ENCODE measurements around the gene EXOC7. TPM values are rescaled to one million over a fixed set of nuclear protein-coding genes. Genes with fewer than 3 reads are reported as not detected.

The EXOC7 gene
- total RNA-seq, 1 donor from 2014 or later: 183 TPM

DNA sequence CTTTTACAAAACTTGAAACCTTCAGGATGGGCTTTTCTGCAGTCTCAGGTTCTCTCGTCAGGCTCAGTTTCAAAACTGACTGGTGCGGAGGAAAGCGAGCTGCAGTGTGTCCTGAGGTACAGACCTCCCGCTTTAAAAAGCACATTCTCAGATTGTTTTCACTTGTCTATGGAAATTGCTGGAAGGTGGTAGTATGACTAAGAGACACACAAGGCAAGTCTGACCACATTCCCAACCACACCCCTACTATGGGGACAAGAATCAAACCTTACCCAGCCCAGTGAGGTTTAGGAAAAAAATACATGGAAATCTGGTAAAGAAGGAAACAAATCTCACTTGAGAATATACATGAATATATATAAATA lies 49.5 kb downstream of the EXOC7 start:
- TF ChIP-seq, protein P1, sequence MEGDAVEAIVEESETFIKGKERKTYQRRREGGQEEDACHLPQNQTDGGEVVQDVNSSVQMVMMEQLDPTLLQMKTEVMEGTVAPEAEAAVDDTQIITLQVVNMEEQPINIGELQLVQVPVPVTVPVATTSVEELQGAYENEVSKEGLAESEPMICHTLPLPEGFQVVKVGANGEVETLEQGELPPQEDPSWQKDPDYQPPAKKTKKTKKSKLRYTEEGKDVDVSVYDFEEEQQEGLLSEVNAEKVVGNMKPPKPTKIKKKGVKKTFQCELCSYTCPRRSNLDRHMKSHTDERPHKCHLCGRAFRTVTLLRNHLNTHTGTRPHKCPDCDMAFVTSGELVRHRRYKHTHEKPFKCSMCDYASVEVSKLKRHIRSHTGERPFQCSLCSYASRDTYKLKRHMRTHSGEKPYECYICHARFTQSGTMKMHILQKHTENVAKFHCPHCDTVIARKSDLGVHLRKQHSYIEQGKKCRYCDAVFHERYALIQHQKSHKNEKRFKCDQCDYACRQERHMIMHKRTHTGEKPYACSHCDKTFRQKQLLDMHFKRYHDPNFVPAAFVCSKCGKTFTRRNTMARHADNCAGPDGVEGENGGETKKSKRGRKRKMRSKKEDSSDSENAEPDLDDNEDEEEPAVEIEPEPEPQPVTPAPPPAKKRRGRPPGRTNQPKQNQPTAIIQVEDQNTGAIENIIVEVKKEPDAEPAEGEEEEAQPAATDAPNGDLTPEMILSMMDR (IDR thresholded peaks at IDR 0.05; ENCODE audit: unreplicated experiment): no peak
- H3K4me1 Mint-ChIP-seq (ENCODE audit: unreplicated experiment): no peaks in the 10 kb centered on the region
- no peaks in the 10 kb centered on the region for H3K9me3 Mint-ChIP-seq (ENCODE audit: unreplicated experiment)
- peaks cover 47% of the 10 kb centered on the region for H3K36me3 Mint-ChIP-seq (ENCODE audit: low read depth, unreplicated experiment)
- DNase-seq (ENCODE audit: low spot score): no peak
- H3K27me3 Mint-ChIP-seq (ENCODE audit: unreplicated experiment): peaks cover 4% of the 10 kb centered on the region
- H3K4me3 Mint-ChIP-seq (ENCODE audit: unreplicated experiment): no peak overlapping the region
- no peak overlapping the region for H3K27ac Mint-ChIP-seq (ENCODE audit: unreplicated experiment)

- Mint-ChIP-seq H3K27me3 (ENCODE audit: unreplicated experiment) (peaks cover 4% of the 10 kb centered on the region), H3K36me3 (ENCODE audit: low read depth, unreplicated experiment) (peaks cover 46% of the 10 kb centered on the region), H3K4me1 (ENCODE audit: unreplicated experiment) (no peaks in the 10 kb centered on the region), H3K4me3 (ENCODE audit: unreplicated experiment) (no peak overlapping the region), H3K27ac (ENCODE audit: unreplicated experiment) (no peak overlapping the region), H3K9me3 (ENCODE audit: unreplicated experiment) (no peaks in the 10 kb centered on the region)
- TF ChIP-seq, protein P1 (IDR thresholded peaks at IDR 0.05; ENCODE audit: unreplicated experiment): no peak
- DNase-seq (ENCODE audit: low spot score): no peak
These were observed 50.1 kb downstream of the EXOC7 start for GRCh38 chr17:76053246-76054111.

DNA sequence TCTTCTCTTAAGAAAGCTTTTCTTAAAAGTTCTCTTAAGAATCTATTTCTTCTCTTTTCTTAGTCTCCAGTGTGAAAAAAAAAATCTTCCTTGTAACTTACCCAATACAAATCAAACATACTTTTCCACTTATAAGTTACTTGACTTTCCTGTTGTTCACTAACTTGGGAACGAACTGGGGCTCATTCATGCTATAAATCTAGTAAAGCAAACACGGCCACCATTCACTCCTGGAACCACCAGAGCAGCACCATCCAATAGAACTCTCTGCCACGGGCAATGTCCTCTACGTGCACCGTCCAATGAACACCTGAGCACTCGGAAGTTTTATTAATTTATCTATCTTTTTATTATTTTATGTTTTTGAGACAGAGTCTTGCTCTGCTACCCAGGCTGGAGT lies 52.0 kb downstream of the EXOC7 start:
- H3K27me3 Mint-ChIP-seq (ENCODE audit: unreplicated experiment): peaks cover 4% of the 10 kb centered on the region
- H3K4me3 Mint-ChIP-seq (ENCODE audit: unreplicated experiment): peak overlapping the region; percentile 70
- H3K4me1 Mint-ChIP-seq (ENCODE audit: unreplicated experiment): no peaks in the 10 kb centered on the region
- peak overlapping the region; percentile 44 for H3K27ac Mint-ChIP-seq (ENCODE audit: unreplicated experiment)
- DNase-seq (ENCODE audit: low spot score): no peak
- H3K9me3 Mint-ChIP-seq (ENCODE audit: unreplicated experiment): no peaks in the 10 kb centered on the region
- TF ChIP-seq, protein P1 (IDR thresholded peaks at IDR 0.05; ENCODE audit: unreplicated experiment): no peak
- peaks cover 42% of the 10 kb centered on the region for H3K36me3 Mint-ChIP-seq (ENCODE audit: low read depth, unreplicated experiment)

DNA sequence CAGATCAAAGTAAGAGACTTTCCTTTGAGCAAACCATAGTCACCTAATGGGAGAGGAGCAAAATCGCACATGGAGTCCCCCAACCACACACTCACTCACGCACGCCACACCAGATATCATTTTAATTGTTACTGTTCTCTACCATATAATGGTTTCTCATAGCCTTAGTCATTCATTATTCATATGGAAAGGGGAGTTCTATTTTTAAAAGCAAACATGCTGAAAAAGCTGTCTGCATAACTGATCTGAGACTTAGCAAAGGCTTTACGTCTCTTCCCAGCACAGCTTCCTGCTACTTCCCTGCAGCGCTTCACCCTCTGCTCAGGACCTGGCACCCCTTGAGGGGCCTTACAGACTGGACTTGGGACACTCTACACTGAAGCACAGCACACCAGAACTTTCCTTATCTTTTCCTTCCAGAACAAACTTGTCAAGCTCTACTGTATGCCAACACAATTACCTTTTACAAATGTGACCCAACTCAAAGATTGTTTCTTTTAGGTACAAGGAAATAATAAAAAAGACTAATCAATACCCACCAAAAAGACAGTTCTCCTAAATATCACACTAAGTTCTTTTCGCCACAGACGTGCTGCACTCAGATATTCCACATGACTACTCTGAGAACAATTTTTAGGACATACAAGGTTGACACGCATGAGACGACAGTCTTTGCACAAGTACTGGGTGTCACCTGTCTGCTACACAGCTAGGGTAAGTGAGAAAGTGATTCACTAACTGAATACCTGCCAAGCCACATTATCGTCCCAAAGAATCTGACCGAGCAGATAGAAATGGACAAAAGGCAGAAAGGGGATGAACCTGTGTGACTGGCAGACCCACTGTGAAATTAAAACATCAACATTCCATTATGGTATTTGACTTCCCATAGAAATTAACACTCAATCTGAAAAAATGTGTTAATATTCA lies 52.8 kb downstream of the EXOC7 start:
- no peak for DNase-seq (ENCODE audit: low spot score)
- Mint-ChIP-seq H3K27ac (ENCODE audit: unreplicated experiment) (no peak overlapping the region), H3K9me3 (ENCODE audit: unreplicated experiment) (no peaks in the 10 kb centered on the region), H3K4me1 (ENCODE audit: unreplicated experiment) (no peaks in the 10 kb centered on the region), H3K36me3 (ENCODE audit: low read depth, unreplicated experiment) (peaks cover 41% of the 10 kb centered on the region), H3K4me3 (ENCODE audit: unreplicated experiment) (no peak overlapping the region), H3K27me3 (ENCODE audit: unreplicated experiment) (no peaks in the 10 kb centered on the region)
- TF ChIP-seq, protein P1 (IDR thresholded peaks at IDR 0.05; ENCODE audit: unreplicated experiment): no peak
